ENCODE results near the gene C11orf58.

Gene C11orf58

DNA sequence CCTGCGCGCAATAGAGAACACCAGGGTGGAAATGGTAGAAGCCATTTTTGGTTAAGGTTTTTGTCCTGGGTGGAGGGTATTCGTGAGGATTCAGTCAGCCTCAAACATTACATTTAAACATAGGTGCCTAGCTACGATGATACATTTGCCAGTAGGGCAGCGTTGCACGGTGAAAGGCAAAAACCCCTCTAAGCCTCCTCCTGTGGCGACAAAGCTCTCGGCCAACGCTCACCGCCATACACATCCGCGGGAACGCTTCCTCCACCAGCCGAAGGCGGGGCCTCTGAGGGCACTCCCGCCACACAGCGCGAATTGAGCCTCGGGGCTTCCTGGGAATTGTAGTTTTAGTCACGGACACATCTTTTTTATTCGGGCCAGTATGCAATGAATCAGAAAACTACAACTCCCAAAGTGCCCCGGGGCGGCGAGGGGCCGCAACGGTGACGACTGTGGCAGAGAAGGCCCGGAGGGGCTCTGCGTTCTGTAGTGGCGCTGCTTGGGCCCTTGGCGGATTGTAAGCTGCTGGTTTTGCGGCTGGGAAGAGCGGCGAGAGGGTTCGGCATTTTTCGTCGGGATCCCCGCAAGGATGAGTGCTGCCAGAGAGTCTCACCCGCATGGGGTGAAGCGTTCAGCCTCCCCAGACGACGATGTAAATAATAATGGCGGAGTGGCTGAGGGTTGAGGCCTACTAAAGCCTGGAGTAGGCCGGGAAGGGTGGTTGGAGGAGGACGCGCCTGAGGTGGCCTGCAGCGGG, at the start of gene C11orf58:
Gene C11orf58, plus strand, starts transcription at position 455 of the 754 bp plus-strand sequence. Its CDS starts 132 bp downstream, at position 587.
- DNase-seq = peak; percentile 94

DNA sequence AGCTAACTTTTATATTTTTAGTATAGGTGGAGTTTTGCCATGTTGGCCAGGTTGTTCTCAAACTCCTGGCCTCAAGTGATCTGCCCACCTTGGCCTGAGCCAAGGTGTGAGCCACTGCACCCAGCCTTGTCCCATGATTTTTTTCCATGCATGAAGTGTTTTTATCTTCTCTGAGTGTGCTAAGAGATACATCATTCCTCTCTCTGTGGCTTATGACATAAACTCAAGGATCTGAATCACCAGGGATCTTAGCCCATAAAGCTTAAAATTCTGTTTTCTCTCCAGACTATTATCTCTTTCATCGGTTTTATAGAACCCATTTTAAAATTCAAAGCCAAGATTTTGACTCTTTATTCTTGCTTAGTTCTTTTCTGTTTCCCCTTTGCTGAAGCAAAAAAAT, 48.4 kb upstream of the C11orf58 start:
- DNase-seq = no peak

DNA sequence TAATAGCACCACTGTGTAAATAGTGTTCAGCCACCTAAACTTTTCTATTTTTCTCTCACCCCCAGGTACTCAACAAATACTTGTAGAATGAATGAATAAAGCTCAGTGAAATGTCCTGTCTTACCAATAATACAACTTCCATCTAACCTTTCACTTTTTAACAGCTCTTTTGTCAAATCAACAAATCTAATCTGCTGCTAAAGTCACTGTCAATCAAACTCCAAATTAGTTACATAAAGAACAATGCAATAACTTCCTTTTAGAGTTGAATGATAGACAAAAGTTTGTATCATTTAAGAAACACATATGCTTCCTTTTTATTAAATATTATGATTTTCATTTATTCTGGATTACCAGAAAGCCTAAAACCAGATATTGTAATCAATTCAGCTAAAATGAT, 34.7 kb upstream of the C11orf58 start:
- no peak for DNase-seq

DNA sequence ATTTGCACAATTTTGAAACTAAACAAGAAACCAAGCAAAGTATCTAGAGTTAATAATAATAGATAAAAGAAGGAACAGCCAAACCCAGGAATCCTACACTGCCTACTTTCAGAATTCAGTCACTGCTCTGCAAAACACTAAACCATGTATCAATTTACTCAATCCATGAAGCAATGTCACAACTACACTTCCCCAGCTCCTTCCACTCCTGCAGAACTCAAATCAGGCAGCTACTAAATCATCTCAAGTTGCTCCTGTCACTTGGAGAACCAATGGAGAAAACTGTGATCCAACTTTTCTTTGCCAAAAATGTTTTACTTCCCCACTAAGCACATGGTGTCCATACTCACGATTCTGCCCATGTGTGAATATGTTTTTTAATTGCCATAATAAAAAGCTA, 24.9 kb upstream of the C11orf58 start:
- no peak for DNase-seq

DNA sequence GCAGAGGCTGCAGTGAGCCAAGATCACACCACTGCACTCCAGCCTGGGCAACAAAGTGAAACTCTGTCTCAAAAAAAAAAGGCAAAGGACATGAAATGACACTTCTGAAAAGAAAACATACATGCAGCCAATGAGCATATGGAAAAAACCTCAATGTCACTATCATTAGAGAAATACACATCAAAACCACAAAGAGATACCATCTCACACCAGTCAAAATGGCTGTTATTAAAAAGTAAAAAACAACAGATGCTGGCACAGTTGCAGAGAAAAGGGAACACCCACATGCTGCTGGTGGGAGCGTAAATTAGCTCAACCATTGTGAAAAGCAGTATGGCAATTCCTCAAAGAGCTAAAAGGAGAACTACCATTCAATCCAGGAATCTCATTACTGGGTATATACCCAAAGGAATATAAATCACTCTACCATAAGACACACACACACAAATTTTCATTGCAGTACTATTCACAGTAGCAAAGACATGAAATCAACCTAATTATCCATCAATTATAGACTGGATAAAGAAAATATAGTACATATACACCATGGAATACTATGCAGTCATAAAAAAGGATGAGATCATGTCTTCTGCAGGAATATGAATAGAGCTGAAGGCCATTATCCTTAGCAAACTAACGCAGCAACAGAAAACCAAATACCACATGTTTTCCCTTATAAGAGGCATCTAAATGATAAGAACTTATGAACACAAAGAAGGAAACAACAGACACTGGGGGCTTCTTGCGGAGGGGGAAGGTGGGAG, 15.7 kb upstream of the C11orf58 start:
- no peak for DNase-seq

DNA sequence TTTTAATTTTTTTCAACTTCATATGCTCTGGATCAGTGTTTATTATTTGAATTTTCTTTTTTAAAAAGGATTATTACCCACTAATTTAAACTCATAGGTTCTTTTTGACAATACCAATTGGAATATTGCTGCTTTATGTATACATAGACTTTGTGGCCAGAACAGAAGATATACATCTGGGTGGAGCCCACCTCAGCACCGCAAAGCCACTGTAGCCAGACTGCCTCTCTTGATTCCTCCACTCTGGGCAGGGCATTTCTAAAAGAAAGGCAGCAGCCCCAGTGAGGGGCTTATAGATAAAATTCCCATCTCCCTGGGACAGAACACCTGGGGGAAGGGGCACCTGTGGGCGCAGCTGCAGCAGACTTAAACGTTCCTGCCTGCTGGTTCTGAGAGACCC, 10.6 kb upstream of the C11orf58 start:
- no peak for DNase-seq

DNA sequence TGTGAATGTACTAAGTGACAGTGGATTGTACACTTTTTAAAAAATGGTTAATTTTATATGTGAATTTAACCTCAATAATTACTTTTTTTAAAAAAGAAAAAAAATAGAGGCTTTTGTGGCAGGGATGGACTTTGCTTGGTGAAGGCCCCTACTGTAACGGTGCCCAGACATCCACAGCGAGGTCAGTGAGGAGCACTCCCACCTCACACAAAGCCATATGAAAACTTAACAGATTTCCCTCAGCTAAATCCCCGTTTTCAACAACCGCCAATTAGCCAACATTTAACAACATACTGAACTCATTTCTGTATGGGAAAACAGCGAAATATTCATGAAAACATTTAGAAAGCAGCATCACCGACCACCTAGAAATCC, 642 bp upstream of the C11orf58 start:
- no peak for DNase-seq

DNA sequence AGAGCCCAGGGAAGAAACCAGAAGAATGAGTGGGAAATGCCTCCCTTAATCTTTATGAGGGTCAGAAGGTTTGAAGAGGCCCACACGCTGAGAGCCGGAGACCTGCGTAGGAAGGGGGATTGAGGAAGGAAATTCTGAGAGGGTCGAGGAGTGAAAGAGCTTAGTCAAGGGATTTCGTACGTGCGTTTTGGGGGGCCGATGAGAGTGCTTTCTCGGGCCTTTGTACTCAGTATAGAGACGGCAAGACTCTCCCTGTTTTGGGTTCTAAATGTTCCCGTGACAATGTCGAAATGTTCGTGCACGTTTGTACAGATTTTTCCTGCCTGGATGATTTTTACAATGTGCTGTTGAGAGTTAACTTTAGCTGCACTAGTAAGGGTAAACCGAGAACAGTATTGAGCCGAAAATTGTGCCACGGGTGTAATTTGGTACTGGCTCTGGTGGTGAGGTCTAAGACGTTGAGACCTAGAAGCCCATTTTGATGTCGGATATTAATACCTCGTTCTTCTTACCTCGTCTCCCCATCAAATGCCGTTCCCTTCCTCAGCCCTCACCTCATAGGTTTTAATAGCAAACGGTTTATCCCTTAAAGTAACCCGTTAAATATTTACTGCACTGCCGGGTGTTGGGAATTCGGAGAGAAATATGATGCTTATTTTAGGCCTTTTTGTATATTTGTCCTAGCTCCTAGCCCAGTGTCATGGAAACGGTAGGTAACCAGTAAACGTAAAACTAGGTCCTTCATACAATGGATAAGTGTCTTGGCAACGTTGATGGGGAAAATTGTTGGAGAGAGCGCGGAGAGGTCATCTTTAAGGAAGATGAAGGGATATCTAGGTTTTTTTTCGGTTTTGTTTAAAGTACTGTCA, 734 bp downstream of the C11orf58 start:
- DNase-seq = no peak

DNA sequence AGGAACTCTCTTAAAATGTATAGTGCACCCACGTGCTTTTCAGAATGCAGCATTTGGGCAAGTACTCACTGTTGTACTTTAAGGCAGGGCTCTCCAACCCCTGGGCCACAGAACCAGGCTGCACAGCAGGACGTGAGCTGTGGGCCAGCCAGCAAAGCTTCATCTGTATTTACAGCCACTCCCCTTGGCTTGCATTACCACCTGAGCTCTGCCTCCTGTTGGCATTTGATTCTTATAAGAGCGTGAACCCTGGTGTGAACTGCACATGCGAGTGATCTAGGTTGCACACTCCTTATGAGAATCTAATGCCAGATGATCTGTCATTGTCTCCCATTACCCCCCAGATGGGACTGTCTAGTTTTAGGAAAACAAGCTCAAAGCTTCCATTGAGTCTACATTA, 3.0 kb downstream of the C11orf58 start:
- no peak for DNase-seq

DNA sequence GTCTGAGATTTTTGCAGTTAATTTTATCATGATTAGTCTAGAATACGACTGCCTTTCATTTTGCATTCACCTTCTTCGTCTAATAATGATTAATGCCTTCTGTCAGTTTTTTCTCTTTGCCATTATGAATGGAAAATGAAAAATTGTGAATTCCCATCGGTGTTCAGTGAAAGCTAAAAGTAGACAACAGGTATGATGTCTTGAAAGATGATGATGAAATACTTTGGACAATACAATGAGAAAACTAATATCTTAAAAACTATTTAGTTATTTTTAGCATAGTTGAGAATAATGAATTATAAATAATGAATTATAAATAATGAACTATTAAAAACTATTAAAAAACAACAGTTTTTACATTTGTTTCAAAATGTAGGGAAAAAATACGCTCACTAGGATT, 5.0 kb downstream of the C11orf58 start:
- no peak for DNase-seq

DNA sequence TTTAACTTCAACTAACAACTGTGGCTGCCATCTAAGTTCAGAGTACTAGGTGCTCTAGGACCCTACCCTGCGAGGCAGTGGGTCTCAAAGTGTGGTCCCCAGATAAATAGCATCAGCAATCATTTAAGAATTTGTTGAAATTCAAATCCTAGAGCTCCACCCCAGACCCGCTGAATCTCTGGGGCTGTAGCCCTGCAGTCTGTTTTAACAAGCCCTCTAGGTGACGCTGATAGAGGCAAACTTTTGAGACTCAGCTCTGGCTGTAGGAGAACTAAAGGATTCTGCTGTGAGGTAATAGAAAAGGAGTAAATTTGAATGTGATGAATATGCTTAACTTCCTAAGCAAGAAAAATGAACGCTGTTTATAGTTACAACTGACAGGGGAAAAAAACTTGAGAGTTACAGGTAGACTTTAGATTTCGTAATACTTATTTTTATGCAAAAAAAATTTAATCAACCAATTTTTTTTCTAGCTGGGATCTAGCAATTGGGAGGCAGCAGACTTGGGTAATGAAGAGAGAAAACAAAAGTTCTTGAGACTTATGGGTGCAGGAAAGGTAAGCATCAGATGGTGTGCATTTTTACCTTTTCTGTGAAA, 5.8 kb downstream of the C11orf58 start:
- no peak for DNase-seq

DNA sequence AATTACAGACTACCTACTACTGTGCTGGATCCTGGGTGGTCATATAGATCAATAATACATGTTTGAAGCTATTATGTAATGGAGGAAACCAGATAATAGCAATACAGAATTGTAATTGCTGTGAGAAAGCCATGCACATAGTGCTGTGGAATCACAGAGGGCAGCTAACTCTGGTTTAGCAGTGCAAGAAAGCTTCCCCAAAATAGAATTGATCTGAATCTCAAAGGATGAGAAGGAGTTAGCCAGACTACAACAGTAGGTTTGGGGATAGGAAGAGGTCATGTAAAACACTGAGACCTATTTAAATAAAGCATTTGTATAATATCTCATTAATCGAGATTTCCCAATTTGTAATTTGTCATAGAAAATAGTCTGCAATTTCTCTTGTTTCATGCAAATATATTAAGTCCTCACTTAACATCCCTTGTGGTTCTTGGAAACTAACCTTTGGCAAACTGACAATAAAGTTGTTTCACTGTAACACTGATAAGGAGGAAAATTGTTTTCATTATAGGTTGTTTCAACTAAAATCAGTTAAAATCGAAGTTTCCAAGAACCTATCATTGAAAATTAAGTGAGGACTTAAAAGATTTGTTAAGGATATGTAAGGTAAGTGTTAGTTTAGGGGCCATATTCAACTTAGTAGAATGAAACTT, 7.6 kb downstream of the C11orf58 start:
- no peak for DNase-seq

DNA sequence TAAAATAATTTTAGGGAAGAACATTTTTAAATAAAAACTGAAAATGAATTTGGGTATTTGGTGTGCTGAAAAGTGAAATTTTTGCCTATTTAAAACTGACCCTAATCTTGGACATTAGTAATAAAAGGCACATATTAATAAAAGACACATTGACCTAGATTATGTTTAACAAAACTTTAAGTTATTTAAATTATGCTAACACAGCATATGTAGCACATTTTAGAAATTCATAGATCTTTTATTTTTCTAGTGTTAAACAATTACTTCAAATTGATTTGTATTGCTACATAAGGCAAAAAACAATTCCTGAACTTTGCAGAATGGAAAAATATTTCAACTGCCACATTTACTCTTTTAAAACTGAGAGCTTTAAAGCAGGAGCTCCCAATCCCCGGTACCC, 10.6 kb downstream of the C11orf58 start:
- DNase-seq = no peak

DNA sequence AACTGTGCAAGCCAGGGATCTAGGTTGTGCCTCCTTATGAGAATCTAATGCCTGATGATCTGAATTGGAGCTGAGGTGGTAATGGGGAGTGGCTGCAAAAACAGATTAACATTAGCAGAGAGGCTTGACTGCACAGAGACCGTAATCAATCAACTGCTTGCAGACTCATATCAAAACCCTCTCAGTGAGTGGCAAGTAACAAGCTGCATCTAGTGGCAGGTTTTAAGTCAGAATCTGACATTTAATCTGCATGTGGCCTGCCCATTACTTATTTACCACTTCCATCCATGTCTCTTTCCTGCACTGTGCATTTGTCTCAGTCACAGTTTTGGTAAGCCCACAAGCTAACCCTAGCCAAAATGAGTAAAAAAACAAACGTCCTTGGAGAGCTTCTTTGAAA, 11.2 kb downstream of the C11orf58 start:
- no peak for DNase-seq

DNA sequence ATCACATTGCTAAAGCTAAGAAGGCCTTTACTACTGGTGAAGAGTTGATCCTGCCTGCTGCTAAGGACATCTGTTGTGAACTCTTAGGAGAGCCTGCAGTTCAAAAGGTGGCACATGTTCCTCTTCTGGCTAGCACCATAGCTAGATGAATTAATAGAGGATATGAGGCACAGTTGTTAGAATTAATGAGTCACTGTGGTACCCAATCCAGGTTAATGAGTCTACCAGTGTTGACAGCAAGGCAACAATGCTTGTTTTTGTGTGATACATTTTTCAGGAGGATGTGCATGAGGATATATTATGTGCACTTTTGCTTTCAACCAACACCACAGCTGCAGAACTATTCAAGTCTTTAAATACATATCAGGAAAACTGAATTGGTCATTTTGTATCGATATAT, 12.0 kb downstream of the C11orf58 start:
- DNase-seq = no peak

DNA sequence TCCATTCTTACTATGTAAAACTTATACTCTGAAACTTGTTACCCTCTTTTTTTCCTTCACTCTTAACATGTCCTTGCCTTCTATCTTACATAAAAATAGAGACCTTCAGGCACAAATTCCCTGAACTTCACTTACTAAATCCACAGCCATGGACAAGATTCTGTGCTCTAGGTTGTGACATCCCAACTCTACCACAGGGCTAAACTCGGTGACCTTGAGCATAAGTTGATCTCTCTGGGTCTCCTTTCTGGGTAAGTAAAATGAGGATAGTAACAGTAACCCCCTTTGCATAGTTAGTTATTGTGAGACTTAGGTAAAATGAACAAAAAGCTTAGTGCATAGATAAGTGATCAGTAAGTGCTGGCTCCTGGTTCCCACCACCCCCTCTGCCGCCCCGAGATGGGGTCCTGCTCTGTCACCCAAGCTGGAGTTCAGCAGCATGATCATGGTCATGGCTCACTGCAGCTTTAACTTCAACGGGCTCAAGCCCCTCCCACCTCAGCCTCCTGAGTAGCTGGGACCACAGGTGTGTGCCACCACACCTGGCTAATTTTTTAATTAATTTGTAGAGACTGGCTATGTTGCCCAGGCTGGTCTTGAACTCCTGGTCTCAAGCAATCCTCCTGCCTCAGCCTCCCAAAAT, 20.1 kb downstream of the C11orf58 start:
- no peak for DNase-seq

DNA sequence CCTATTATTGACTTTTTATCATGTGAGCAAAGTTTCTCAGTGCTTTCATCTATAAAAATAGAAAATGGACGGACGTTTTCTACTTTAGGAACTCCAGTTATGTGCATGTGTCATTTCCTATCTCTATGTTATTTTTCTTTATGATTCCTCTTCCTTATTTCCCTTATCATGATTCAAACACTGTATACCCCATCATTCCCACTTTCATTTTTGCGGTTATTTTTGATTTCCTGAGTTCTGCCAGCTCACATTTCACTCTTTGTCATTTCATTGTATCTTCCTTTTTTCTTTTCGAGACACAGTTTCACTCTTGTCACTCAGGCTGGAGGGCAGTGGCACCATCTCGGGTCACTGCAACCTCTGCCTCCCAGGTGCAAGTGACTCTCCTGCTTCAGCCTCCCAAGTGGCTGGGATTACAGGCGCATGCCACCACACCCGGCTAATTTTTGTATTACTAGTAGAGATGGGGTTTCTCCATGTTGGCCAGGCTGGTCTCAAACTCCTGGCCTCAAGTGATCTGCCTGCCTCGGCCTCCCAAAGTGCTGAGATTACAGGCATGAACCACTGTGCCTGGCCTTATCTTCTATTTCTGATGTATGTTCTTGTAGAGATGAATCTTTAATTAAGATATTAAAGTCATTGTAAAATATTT, 21.5 kb downstream of the C11orf58 start:
- no peak for DNase-seq

DNA sequence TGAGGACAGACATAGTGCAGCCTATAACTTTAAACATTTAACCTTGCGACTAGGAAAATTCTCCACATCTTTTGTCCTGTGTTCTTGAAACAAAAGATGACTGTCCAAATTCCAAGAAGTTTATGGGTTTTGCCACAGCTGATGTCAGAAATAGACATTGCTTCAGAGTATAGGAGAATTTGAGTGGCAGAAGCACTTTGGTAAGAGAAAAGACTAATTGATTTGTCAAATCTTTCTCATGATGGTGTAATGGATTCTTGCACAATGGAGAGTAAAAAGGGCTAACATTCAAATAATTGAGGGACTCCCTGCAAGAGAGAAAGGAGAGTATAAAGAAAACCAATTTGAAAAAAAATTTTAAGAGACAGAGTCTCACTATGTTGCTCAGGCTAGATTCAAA, 25.3 kb downstream of the C11orf58 start:
- no peak for DNase-seq

DNA sequence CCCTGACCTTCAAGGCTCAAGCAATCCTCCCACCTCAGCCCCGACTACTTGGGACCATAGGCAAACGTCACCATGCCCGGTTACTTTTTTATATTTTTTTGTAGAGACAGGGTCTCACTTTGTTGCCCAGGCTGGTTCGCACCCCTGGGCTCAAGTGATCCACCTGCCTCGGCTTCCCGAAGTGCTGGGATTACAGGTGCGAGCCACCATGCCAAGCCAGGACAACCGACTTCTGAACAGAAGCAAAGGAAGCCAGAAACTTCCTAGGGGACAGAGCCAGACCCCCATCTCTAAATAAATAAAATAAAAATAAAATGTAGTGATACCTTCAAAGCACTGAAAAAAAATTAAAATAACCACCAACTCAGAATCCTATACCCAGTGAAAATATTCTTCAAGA, 26.4 kb downstream of the C11orf58 start:
- no peak for DNase-seq

DNA sequence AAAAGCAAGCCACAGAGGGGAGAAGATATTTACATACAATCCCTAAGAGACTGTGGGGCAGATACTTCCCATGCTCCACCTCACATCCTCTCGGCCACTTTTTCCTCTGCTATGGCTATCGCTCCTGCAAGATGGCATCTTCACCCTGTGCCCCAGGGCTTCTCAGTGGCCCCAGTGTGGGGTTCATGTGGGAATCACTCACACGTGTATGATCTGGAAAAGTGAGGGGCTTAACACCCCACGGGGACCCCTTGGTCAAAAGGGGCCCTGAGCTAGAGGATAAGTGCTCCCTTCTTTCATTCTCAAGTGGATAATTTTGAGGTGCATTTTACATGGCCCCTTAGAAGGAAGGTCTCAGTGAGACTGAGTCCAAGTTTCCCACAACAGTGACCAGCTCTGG, 28.7 kb downstream of the C11orf58 start:
- DNase-seq = no peak

DNA sequence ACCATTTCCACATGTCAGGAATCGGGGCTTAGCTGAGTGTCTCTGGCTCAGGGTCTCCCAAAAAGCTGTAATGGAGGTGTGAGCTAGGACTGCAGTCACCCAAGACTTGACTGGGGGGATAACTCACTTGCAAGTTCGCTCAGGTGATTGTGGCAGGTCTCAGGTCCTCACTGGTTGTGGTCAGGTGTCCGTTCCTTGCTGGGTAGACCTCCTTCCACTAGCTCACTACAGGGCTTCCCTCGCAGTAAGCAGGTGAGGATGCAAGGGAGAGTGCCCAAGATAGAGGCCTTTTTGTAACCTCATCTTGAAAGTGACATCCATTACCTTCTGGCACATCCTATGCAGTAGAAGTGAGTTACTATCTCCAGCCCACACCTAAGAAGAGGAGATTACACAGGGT, 29.5 kb downstream of the C11orf58 start:
- DNase-seq = no peak

DNA sequence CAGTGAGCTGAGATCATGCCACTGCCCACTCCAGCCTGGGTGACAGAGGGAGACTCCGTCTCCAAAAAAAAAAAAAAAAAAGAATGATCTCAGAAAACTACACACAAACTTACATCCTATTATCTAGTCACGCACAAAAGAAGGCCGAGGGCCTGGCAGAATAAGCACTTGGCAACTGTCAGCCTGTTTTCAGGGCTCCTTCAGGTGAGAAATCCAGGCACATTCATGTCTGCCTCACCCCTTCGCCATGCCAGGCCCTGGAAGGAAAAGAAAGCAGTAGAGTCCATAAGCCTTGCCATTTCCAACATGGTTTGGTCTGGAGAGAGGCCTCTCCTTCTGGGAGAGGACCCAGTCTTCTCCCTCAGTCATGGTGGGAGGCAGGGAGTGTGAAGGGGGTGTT, 30.9 kb downstream of the C11orf58 start:
- no peak for DNase-seq
